ENCODE measurements around the gene FECH.
"Not testable (repeated sequence)": the region's sequence is repeated elsewhere in the genome, so short reads cannot be mapped to it uniquely, and the experiment has no call there.

The FECH gene, protein sequence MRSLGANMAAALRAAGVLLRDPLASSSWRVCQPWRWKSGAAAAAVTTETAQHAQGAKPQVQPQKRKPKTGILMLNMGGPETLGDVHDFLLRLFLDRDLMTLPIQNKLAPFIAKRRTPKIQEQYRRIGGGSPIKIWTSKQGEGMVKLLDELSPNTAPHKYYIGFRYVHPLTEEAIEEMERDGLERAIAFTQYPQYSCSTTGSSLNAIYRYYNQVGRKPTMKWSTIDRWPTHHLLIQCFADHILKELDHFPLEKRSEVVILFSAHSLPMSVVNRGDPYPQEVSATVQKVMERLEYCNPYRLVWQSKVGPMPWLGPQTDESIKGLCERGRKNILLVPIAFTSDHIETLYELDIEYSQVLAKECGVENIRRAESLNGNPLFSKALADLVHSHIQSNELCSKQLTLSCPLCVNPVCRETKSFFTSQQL

DNA sequence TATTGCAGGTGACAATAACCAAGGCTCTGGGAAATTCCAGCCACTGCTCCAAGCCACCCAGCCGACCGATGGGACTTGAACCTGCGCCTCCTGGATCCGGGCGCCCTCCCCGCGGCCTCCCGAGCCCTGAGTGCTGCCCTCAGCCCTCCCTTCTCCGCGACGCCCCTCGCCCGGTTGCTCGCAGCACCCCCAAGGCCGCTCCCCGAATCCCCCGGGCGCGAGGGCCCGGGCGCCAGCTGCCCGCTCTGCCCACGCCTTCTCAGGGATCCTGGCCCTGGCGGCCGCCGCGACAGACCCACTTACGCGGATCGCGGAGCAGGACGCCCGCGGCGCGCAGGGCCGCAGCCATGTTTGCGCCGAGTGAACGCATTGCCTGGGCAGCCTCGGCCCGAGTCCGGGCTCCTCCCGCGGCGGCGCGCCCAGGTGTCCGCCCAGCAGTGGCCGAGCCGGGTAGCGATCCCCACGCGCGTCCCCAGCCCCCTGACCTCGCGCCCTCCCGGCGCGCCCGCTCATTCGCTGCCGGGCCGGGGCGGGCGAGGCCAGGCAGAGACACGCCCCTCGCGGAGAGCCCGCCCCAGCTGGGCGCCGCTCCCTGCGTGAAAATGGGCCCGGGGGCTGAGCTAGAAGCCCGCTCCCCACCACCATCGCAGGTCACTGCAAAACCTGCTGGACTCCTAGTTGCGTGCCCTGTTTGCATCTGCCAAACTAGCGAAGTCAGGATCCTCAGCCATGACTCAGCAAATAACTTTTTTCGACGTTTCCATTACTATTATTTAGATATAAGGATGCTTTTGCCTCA lies at the start of gene FECH:
Gene FECH (minus strand): TSS at position 452 of the 799 bp plus-strand sequence. CDS start 82 bp downstream, at position 370.
- DNase-seq (ENCODE audit: low read depth in 2 of 2, low spot score in 1 of 2): peak; percentile 14 to 29

DNA sequence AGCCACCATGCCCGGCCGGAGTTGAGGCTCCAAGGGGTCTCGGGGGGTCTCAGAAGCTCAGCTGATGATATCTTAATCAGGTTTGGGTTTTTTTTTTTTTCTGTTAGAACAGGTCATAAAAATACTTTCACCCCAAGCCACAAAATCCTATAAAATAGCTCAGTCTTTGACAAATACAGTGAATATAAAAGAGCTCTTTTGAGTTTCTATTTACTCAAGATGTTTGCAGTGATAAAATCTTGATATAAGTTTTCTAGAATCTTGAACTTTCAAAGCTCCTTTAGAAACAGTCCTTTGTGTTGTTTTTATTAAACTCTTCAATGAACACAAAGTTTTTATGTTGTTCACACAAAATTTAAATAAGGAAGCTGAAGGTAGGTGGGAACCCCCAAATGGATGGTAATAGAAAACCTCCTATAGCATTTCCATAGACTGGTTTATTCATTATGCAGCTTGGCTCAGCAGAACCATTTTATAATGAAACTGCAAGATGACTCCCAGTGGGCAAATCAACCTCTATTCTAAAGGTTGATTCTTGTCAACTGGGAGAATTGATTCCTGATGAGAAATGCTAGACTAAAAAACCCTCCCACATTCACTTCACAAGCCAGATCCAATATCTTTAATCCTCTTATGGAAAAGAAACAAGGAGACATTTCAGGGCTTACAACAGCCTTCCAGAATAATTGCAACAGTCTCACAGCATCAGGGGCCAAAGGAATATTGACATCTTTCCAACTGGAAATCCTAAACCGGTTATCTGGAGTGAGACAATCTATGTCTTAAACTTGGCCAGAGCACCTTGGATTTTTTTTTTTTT lies 48.7 kb upstream of the FECH start:
- DNase-seq (ENCODE audit: low read depth in 2 of 2, low spot score in 1 of 2): no peak

DNA sequence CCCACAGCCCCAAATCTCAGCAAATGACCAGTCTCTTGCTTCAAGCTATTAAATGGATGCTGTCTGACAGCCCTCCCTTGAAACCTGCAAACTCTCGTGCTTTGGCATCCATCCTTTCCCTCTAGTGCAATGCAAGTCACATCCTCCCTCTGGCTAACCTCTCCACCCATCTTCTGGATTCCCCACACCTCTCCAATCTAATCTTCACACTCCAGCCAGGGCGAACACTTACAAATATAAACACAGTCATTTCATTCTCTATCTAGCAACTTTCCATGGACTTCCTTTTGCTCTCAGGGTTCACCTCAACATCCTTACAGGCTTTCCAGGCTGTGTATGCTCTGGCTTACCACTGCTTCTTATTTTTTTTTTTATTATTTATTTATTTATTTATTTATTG lies 45.2 kb upstream of the FECH start:
- no peak for DNase-seq (ENCODE audit: low read depth in 2 of 2, low spot score in 1 of 2)

DNA sequence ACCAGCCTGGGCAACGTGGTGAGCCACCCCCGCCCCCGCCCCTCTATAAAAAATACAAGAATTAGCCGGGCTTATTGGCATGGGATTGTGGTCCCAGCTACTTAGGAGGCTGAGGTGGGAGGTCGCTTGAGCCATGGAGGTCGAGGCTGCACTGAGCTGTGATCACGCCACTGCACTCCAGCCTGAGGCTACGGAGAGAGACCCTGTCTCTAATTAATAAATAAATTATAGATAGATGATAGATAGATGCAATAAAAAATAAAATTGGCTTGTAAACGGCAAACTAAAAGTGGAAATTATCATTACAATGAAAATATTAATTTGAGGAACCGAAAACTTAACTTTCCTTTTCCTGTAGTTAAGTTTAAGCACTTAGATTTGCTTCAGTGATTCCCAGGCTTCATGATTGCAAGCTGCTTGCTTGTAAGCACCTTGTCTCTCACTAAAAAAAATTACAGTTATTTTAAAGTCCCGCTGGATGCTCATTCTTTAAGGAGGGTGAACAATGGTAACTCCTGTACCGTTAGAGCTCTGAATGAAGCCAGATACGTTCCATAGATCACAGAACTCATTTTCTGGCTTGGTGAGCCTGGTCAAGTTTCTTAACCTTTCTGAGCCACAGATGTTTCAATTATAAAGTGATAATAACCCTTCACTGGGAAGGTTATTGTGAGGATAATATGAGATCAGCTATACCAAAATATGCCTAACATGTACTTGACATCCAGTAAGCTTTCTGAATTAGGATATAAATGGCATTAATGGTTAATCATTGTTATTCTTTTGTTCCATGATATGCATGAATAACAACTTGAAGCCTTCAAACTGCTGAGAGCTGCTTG lies 44.5 kb upstream of the FECH start:
- no peak for DNase-seq (ENCODE audit: low read depth in 2 of 2, low spot score in 1 of 2)

DNA sequence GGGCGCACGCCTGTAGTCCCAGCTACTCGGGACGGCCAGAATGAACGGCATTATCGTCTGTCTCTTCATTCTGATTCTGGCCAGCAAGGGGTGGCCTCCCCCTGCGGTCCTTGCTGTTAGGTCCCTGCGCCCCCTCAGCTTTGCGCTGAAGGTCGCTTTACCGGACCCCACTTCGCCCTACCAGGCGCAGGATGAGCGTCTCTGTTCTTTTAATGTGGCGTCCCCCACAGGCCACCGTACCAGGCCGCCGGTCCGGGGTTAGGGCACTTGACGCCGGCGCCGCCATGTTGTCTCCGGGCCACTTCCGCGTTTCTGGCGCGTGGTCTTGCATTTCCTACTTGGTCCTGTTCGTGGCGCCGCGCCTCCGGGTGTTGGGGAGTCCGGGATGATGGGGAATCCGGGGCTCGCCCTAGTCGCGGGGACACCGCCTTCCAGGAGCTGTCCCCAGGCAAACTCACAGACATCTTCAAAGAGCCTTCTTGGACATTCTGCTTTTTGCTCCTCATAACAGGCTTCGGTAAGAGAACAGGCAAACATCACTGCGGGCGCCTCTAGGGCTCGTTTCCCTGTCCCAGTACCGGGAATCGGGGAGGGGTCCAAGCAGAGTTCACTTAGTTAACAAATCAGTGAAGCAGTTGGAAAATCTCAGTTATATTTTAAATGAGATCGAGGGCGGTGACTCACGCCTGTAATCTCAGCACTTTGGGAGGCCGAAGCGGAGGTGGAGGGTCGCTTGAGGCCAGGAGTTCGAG lies 43.7 kb upstream of the FECH start:
- peak; percentile 83 to 90 for DNase-seq (ENCODE audit: low read depth in 2 of 2, low spot score in 1 of 2)

DNA sequence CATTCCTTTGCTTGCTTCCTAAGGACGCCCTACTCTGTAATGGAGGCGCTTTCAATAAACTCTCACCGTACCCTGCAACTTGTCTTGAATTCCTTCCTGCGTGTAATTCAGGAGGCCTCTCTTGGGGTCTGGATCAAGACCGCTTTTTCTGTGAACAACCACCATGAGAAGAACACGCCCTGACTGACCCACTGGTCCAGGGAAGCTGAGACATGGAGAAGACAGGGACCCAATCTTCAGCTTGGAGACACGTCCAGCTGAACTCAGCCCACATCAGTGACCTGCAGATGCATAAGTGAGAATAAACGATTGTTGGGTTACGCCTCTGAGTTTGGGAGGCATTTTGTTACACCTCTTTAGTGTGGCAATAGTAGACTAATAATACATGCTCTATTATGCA lies 42.9 kb upstream of the FECH start:
- no peak for DNase-seq (ENCODE audit: low read depth in 2 of 2, low spot score in 1 of 2)

DNA sequence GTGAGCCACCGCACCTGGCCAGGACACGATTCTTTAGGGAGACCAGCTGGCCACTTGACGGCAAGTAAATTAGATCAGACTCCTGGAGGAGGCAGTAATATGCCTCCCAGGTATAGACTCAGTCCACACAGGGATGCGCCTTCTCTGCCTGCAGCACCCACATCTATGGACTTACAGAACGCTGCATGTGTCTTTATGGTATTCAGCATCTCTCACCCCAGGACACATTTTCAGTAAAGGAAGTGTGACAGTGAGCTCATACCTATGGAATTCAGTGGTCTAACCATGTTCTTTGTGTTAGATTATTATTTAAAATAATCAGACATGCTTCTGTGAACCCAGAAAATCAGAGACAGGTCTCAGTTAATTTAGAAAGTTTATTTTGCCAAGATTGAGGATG lies 41.0 kb upstream of the FECH start:
- no peak for DNase-seq (ENCODE audit: low read depth in 2 of 2, low spot score in 1 of 2)

DNA sequence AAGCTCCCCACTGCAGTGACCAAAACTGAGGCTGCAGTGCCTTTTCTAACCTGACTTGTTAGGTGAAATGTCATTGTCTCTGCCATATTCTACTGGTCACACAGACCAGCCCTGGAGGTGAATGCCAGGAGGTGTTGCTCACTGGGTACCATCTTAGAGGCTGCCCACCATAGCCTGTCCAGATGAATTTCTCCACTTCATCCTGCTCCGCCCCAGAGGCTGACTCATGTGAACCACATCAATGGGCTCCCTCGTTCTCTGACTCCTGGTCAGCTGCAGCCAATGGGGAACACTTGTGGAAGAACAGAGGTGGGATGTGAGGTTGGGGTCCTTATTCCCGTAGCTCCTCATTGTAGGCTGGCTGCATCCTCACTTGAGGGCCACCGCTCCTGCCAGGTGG lies 38.5 kb upstream of the FECH start:
- DNase-seq (ENCODE audit: low read depth in 2 of 2, low spot score in 1 of 2): no peak

DNA sequence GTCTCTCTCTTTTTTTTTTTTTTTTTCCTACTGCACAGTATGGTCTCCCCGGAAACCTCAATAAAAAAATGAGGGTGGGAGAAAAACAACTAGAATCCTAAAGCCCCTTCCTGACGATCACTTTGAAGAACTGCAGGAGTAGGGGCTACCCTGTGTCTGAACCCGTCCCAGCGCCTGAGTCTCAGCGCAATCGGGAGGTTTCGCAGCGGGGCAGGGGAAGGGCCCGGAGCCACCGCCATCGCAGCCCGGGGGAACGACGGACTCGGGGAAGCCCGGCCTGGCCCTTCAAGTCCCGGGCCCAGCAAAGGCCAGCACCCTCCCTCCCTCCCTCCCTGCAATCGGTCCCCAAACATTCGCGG lies 34.7 kb upstream of the FECH start:
- peak in 1 of 2 donors; percentile 10 for DNase-seq (ENCODE audit: low read depth in 2 of 2, low spot score in 1 of 2)

DNA sequence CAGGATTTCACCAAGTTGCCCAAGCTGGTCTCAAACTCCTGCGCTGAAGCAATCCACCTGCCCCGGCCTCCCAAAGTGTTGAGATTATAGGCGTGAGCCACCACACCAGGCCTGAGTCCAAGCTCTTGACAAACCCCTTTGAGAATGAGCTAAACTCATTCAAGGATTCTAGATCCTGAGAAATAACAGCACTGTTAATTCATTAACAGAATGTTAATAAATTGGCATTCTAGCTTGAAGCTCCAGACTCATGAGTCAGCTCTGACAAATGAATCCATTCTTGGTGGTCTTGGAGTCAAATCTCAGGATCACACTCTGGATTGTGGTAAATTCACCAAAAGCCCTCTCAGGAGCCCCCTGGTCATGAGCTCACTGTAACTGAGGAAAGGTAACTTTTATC lies 33.4 kb upstream of the FECH start:
- no peak for DNase-seq (ENCODE audit: low read depth in 2 of 2, low spot score in 1 of 2)

DNA sequence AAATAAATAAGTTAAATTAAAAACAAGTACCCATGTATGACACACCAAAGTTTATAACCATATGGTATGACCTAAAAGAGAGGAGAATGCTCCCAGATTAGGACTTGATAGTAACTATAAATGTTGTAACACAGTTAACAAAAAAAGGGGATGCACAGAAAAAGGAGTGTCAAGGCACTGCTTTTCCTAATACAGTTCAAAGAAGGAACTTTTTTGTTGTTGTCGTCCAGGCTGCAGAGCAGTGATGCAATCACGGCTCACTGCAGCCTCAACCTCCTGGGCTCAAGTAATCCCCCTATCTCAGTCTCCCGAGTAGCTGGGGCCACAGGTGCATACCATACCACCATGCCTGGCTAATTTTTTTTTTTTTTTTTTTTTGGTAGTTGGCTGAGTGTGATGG lies 32.4 kb upstream of the FECH start:
- no peak for DNase-seq (ENCODE audit: low read depth in 2 of 2, low spot score in 1 of 2)

DNA sequence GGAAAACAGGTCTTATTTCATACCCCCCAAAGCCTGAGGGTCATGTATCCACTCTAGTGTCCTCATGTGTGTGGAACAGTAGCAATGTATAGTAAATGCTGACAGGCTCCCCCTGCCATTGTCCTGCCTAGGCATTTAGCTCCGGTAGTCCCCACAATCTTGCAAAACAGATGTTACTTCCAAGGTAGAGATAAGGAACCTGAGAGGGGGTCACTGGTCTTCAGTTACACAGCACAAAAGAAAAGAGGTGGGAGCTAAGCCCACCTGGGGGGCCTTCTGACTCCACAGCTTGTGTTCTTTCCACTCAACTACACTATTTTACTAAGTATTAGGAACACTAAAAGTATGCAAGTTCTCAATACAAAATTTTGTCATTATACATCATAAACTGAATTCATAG lies 17.4 kb upstream of the FECH start:
- DNase-seq (ENCODE audit: low read depth in 2 of 2, low spot score in 1 of 2): no peak

DNA sequence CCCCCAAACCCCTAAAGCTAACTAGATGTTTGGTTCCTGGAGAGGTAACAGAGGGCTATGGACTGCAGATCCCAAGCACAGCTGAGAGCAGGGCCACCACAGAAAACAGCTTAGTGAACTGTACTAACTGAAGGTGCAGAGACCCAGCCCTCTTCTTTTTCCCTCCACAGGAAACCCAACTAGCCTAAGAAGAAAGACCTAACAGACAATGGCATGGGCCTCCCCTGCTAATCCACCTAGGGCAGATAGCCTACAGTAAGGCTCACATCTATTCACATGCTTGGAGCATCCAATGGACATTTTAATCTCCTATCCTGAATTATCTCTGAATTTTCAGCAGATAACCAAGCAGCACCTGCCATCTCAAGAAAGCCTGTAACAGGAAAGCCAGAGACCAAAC lies 8.8 kb upstream of the FECH start:
- DNase-seq (ENCODE audit: low read depth in 2 of 2, low spot score in 1 of 2): no peak

DNA sequence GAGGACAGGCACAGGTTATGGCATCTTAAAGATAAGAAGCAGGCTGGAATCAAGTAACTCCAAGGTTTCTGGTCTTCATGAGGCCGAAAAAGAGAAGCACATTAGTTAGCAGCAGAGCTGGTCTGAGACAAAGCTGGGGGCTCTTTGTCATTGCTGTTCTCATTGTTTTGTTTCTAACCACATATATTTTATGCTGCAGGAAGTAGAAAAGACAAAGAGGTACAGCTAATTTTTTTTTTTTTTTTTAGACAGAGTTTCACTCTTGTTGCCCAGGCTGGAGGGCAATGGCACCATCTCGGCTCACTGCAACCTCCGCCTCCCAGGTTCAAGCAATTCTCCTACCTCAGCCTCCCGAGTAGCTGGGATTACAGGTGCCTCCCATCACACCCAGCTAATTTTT lies 6.2 kb upstream of the FECH start:
- not testable (repeated sequence) for DNase-seq (ENCODE audit: low read depth in 2 of 2, low spot score in 1 of 2)

DNA sequence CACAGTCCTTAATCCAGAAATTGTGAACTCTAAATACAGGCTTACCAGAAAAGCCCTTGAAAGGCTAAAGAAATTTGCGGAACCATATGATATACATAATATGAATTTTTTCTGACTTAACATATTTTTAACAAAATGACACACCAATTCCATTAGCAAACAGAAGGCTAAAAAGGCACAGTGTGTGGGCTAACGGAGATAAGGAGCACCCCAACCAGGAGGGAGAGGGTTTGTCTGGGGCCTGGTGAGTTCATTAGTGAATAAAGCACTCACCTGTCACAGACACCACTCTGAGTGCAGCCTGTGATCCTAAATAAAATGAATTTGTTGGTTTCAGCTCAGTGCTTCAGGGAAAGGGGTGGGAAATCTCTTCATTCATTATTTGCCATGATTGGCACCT lies 2.7 kb upstream of the FECH start:
- no peak for DNase-seq (ENCODE audit: low read depth in 2 of 2, low spot score in 1 of 2)

DNA sequence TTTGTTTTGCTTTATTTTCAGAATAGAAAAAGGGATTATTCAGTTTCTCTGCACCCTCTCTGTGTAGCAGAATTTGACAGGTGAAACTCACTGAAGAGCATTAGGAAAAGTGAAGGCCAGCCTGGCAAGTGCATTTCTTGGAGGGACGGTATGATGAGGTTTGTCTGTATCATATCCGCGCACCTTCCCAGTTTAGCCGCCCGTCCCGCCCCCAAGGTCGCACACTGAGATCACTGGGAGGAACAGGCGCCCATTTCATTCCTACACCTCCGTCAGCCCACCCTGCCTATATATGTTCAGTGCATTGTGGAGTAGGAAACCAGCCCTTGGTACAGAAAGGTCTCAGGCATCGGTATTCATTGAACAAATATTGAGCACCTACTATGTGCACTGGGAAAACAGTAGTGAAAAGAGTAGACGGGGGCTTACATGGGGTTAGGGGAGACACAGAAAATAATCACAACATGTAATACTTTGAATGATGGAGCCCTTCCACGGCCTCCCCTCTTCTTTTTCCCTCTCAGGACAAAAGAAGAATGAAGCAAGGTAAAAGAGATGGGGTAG lies 678 bp upstream of the FECH start:
- DNase-seq (ENCODE audit: low read depth in 2 of 2, low spot score in 1 of 2): no peak

DNA sequence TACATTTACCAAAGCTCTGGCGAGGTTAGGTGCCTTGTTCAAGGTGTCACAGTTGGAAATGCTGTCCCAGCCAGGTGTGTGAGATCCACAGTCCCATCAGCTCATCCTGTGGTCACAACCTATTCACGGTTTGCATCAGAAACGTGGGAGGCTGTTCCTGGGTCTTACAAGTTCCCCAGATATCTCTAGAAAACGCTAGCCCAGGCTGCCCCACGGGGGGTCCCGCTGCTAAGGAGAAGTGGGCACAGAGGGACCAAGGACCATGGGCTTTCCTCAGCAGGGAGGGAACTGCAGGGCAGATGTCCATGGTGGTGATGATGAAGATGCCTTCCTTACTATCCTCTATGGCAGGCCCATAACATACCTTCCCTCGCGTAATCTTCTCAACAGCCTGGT lies 649 bp downstream of the FECH start:
- DNase-seq (ENCODE audit: low read depth in 2 of 2, low spot score in 1 of 2): no peak

DNA sequence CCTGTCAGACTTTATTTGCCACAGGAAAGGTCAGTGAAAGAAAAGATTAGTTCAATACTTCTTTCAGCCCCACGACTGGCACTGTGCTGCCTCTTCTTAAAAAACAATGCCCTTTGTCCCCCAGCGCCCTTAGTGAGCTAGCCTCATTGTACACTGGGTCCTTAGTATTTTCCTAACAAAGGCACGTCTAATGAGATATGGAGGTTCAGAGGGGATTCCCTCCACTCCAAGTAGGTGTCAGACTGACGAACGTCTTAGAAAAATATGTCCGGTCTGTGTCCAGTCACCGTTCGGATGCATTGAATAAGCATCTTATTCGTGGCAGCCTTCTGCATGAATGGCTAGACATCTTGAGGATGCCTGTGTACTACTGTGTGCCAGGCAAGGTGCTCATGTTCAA lies 1.1 kb downstream of the FECH start:
- DNase-seq (ENCODE audit: low read depth in 2 of 2, low spot score in 1 of 2): no peak

DNA sequence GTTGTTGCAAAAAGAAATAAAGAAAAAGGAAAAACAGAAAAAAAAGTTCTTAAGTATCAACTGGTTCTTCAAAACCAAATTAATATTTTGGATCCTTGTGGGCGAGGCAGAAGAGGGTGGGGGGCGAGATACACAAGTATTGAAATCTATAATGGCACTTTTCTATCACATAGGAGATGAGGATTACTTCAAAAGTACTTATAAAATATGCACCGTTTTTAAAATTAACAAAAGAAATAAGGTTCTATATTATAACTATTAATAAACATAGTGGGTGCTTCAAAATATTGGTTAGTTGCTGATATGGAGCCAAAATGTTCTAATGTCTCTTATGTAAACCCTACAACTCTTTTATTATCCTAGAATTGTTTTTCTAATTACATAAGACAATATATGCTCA lies 2.1 kb downstream of the FECH start:
- DNase-seq (ENCODE audit: low read depth in 2 of 2, low spot score in 1 of 2): no peak

Data from stimulated activated CD8-positive, alpha-beta memory T cell treated with anti-CD3 and anti-CD28 coated beads, Interleukin-4, amount 100 ng/mL, for 1 hour (primary cell).